Measurements from ENCODE around the gene ZNF331. TPM values are rescaled to one million over a fixed set of nuclear protein-coding genes. Genes with fewer than 3 reads are reported as not detected.

ZNF331 gene
- total and polyA plus RNA-seq, 2 of the 8 experiments (the other 6 are each of a cell fraction or from before 2014, with no cell fraction given): 30.0 to 44.1 TPM

DNA sequence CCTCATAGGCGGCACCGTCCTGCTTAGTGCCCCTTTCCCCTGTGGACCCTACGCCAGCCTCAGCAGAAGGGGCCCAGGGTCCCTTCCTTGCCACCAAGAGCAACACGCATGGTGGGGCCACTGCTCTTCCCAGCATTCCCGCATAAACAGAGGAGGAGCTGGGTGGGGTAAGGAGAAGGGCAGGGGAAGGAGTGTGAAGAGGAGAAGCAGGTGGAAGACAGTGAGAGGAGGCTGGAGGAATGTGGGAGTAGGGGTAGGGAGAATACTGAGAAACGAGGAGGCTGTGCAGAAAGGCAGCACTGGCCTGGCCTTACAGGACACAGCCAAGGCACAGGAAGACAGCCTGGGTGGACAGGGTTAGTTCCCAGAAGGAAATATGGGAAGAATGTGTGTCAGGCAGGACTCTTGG is 43.9 kb downstream of the ZNF331 start:
- Histone ChIP-seq H2BK20ac (ENCODE audit: low read length) (peak overlapping the region; percentile 17; the same call in 1 of the 2 replicates), H3K23ac (ENCODE audit: insufficient read length) (no peak overlapping the region), H3K23me2 (ENCODE audit: low read depth, low read length) (0 out of 2 replicates have a peak, but pooled peaks cover 4% of the 10 kb centered on the region), H2BK12ac (ENCODE audit: low read depth, low read length) (peak overlapping the region; percentile 60; the same call in 1 of the 2 replicates), H3K9ac (replicated peaks in 1 of 4; ENCODE audit: extremely low read depth in 1 of 4, low read depth in 3 of 4, low read length in 3 of 4) (no peak overlapping the region), H4K5ac (ENCODE audit: insufficient read length, low read depth, low read length) (peak overlapping the region; percentile 44), H2BK5ac (ENCODE audit: low read depth, low read length) (peak overlapping the region; percentile 92; the same call in 1 of the 2 replicates), H2AK5ac (ENCODE audit: low read depth, low read length) (no peak overlapping the region; the same call in 1 of the 2 replicates), H3K4me3 (ENCODE audit: extremely low read depth in 1 of 4, insufficient read depth in 2 of 4, low read depth in 3 of 4, low read length in 4 of 4) (no peak overlapping the region), H2BK15ac (ENCODE audit: low read length) (0 out of 2 replicates have a peak overlapping the region, but pooled peaks have one; percentile 61), H2AFZ (ENCODE audit: low read length) (no peak overlapping the region), H3K79me1 (ENCODE audit: low read depth, low read length) (no peaks in the 10 kb centered on the region), H3K79me2 (ENCODE audit: control insufficient read depth in 1 of 2, insufficient read depth in 2 of 2, low read length in 2 of 2) (no peaks in the 10 kb centered on the region), H3K9me3 (ENCODE audit: insufficient read depth in 2 of 2, low read depth in 1 of 2, low read length in 1 of 2) (peaks cover 9 to 15% of the 10 kb centered on the region in 2 experiments), H3K27ac (ENCODE audit: low read depth, low read length) (no peak overlapping the region; the same call in 1 of the 2 replicates), H4K91ac (replicated peaks; ENCODE audit: insufficient read length, low read length) (peak overlapping the region; percentile 75), H3K36me3 (ENCODE audit: control insufficient read depth in 2 of 4, insufficient read depth in 4 of 4, low read length in 3 of 4) (peaks cover 10 to 27% (median 19%) of the 10 kb centered on the region in 4 experiments; a peak in 6 of 8 replicates), H2BK120ac (replicated peaks; ENCODE audit: low read depth, low read length) (peak overlapping the region; percentile 69), H3K27me3 (replicated peaks in 1 of 4; ENCODE audit: control insufficient read depth in 3 of 4, extremely low read depth in 1 of 4, insufficient read depth in 3 of 4, low read length in 3 of 4) (no peaks in the 10 kb centered on the region), H3K14ac (ENCODE audit: insufficient read length) (no peak overlapping the region), H4K8ac (ENCODE audit: extremely low read depth, insufficient read depth, low read length) (peak overlapping the region; percentile 47), H3K18ac (ENCODE audit: extremely low read depth, low read length) (peak overlapping the region; percentile 94), H3K4ac (replicated peaks; ENCODE audit: insufficient read length, low read depth, low read length) (peak overlapping the region; percentile 81), H4K20me1 (replicated peaks in 1 of 2; ENCODE audit: control insufficient read depth in 1 of 2, insufficient read depth in 2 of 2, low read length in 2 of 2) (no peaks in the 10 kb centered on the region), H3K4me2 (ENCODE audit: insufficient read depth in 1 of 2, low read depth in 2 of 2, low read length in 2 of 2) (peak overlapping the region; percentile 3 to 15; a peak in 1 of 4 replicates), H3K4me1 (replicated peaks in 1 of 4; ENCODE audit: control insufficient read depth in 3 of 4, insufficient read depth in 4 of 4, low read length in 3 of 4) (peaks cover 0 to 11% (median 8%) of the 10 kb centered on the region in 4 experiments; a peak in 4 of 7 replicates), H3K56ac (replicated peaks; ENCODE audit: insufficient read length, low read depth, low read length) (no peak overlapping the region)
- POLR2A ChIA-PET (ENCODE audit: partially characterized antibody): interaction anchor here (0.9 to 2.3 kb wide), 7 partner anchors 8 to 201 kb away, joined by 3 to 14 read pairs (median 4); no protein-coding TSS in a partner anchor
- DNase-seq (ENCODE audit: low read depth in 1 of 2, low spot score in 2 of 2): peak in 1 of 2 experiments; percentile 54
- CTCF ChIA-PET (ENCODE audit: partially characterized antibody): interaction anchor here (0.7 to 1.2 kb wide), 4 partner anchors 10 to 303 kb away, joined by 3 to 4 read pairs (median 3); no protein-coding TSS in a partner anchor
- FAIRE-seq: no peak
- 73% methylated on average over 5 of the region's 6 CpGs; no CpG with 5 or more reads in 1 of the 2 experiments for WGBS, 2 experiments (ENCODE audit: extremely low coverage in 1 of 2, insufficient coverage in 1 of 2, insufficient read length in 1 of 2, insufficient replicate concordance in 2 of 2, low coverage in 1 of 2, low lambda C conversion rate in 2 of 2, missing lambda C conversion rate in 1 of 2)
- TF ChIP-seq SIN3A (conservative IDR thresholded peaks at IDR 0.05 in 1 of 2, IDR thresholded peaks at IDR 0.05 in 1 of 2; ENCODE audit: low read depth in 1 of 2, low read length in 2 of 2) (no peak), BCL11A (IDR thresholded peaks at IDR 0.05; ENCODE audit: low read depth in 2 of 2, low read length in 2 of 2) (no peak)
- TF ChIP-seq, protein P1, sequence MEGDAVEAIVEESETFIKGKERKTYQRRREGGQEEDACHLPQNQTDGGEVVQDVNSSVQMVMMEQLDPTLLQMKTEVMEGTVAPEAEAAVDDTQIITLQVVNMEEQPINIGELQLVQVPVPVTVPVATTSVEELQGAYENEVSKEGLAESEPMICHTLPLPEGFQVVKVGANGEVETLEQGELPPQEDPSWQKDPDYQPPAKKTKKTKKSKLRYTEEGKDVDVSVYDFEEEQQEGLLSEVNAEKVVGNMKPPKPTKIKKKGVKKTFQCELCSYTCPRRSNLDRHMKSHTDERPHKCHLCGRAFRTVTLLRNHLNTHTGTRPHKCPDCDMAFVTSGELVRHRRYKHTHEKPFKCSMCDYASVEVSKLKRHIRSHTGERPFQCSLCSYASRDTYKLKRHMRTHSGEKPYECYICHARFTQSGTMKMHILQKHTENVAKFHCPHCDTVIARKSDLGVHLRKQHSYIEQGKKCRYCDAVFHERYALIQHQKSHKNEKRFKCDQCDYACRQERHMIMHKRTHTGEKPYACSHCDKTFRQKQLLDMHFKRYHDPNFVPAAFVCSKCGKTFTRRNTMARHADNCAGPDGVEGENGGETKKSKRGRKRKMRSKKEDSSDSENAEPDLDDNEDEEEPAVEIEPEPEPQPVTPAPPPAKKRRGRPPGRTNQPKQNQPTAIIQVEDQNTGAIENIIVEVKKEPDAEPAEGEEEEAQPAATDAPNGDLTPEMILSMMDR (IDR thresholded peaks at IDR 0.05; ENCODE audit: control extremely low read depth in 1 of 3, insufficient read depth in 1 of 3, low read depth in 1 of 3, low read length in 3 of 3): no peak

Measured in H1 (cell line).